Brain microvascular endothelial cell (primary cell): ENCODE data around the gene CDH23.

Source experiments
- DNase-seq: peaks from one replicate; pipeline ENCODE4 v3.0.0-alpha.2; 2020
- H3K27ac ChIP-seq: fragments of 250-450 bp; sonication (Bioruptor Pico); 2 replicates; pipeline ENCODE4 v1.5.1; 2020; ENCODE audit warnings: mild to moderate bottlenecking, moderate library complexity
- H3K27me3 ChIP-seq: fragments of 250-450 bp; sonication (Bioruptor Pico); replicated peaks from 2 replicates; pipeline ENCODE4 v1.5.1; 2020; ENCODE audit warnings: mild to moderate bottlenecking
- H3K36me3 ChIP-seq: fragments of 250-450 bp; sonication (Bioruptor Pico); replicated peaks from 2 replicates; pipeline ENCODE4 v1.5.1; 2020; ENCODE audit warnings: mild to moderate bottlenecking
- H3K4me3 ChIP-seq: 2 replicates; pipeline ENCODE4 v1.5.1; 2011; ENCODE audit warnings: low read depth, mild to moderate bottlenecking, control low read depth, low read length, moderate library complexity
- CTCF ChIP-seq: IDR thresholded peaks from 2 replicates; pipeline ENCODE4 v1.5.1; 2011; ENCODE audit warnings: low read depth, mild to moderate bottlenecking, moderate library complexity, low read length, control low read depth, inconsistent platforms; ENCODE audit errors: missing control alignments
- in situ Hi-C: cut with HindIII; loops from 2 replicates; pipeline ENCODE4 v1.10.0; 2017; ENCODE audit warnings: low sequenced_read_pairs, low pct_ligation_motif_present

The CDH23 gene

GRCh38 chr10:71471006-71471405, 74.3 kb downstream of the CDH23 start:
- DNase-seq = no peak
- Histone ChIP-seq H3K4me3 (no peak overlapping the region), H3K36me3 (no peaks in the 10 kb centered on the region), H3K27me3 (peaks cover 8% of the 10 kb centered on the region), H3K27ac (no peak overlapping the region)
- in situ Hi-C loops = no loop called here
- TF ChIP-seq CTCF = no peak

DNA sequence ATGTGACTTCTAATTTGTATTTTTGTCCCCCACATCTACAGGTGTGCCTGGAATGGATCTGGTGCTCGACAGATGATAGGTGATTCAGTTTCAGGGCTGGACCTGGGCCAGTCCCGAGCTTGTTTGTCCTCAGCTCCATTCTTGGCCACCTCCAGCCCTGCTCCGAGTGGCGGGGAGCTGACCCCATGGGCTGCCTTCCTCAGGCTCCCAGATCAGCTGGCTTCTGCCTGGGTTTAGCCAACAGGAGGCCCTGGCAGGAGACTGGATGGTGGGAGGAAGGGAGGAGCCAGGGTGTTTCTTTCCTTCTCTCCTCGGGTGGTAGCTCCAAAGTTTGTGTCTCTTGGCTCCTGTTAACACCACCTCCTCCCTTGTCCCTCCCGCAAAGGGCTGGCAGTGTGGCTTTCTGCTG, 75.2 kb downstream of the CDH23 start:
- peaks cover 8% of the 10 kb centered on the region for H3K27me3 ChIP-seq
- in situ Hi-C loops = no loop called here
- H3K36me3 ChIP-seq = no peaks in the 10 kb centered on the region
- no peak for DNase-seq
- no peak overlapping the region for H3K27ac ChIP-seq
- H3K4me3 ChIP-seq = no peak overlapping the region
- no peak for TF ChIP-seq CTCF

DNA sequence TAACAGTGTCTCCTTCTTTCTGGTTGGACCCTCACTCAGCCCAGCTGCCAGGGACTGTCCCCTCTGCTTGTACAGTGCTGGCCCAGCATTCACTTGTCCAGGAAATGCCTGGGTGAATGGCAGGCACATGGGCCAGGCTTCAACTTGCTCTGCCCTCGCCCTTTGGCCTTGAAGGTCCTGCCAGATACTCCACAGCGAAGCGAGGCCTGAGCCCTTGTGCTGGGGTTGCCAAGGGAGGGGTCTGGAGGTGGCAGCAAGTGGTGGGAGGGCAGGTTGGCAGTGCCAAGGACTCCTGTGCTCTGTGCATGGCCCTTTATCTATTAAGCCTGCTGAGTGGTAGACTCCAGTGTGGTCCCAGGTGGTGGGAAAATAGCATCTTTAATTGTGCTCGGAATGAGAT, 75.7 kb downstream of the CDH23 start:
- no peak for TF ChIP-seq CTCF

GRCh38 chr10:71472912-71473311, 76.2 kb downstream of the CDH23 start:
- H3K27ac ChIP-seq = no peak overlapping the region
- no peak for DNase-seq
- in situ Hi-C loops = no loop called here
- peaks cover 8% of the 10 kb centered on the region for H3K27me3 ChIP-seq
- no peak overlapping the region for H3K4me3 ChIP-seq
- TF ChIP-seq CTCF = no peak
- no peaks in the 10 kb centered on the region for H3K36me3 ChIP-seq

More for the DNA sequence above, 75.7 kb downstream of the CDH23 start:
- in situ Hi-C loops = no loop called here
- peaks cover 8% of the 10 kb centered on the region for H3K27me3 ChIP-seq
- no peak overlapping the region for H3K4me3 ChIP-seq
- H3K36me3 ChIP-seq = no peaks in the 10 kb centered on the region
- H3K27ac ChIP-seq = no peak overlapping the region
- DNase-seq = no peak

GRCh38 chr10:71473671-71474599, 77.2 kb downstream of the CDH23 start:
- DNase-seq = no peak
- no peaks in the 10 kb centered on the region for H3K36me3 ChIP-seq
- H3K27me3 ChIP-seq = peaks cover 11% of the 10 kb centered on the region
- H3K27ac ChIP-seq = no peak overlapping the region
- TF ChIP-seq CTCF = no peak
- in situ Hi-C loops = no loop called here
- H3K4me3 ChIP-seq = no peak overlapping the region
